ENCODE data around the gene TMEM120B. TPM values are rescaled to one million over a fixed set of nuclear protein-coding genes. Genes with fewer than 3 reads are reported as not detected.

The TMEM120B gene
- total RNA-seq, 2 donors from 2014 or later: 7.3 to 8.8 TPM

DNA sequence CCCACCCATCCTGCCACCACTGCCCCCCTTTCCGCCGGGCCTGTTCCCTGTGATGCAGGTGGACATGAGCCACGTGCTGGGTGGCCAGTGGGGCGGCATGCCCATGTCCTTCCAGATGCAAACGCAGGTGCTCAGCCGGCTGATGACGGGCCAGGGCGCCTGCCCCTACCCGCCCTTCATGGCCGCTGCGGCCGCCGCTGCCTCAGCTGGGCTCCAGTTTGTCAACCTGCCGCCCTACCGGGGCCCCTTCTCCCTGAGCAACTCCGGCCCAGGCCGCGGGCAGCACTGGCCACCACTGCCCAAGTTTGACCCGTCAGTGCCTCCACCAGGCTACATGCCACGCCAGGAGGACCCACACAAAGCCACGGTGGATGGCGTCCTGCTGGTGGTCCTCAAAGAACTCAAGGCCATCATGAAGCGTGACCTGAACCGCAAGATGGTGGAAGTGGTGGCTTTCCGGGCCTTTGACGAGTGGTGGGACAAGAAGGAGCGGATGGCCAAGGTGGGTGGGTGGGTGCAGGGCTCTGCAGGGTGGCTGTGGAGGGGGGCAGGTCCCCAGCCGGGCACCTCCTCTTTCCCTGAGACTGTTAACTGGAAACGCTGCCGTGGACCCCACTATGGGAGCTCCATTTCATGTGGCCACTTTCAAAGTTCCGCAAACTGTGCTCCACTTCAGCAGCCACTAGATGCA is 102.0 kb downstream of the TMEM120B start:
- Histone ChIP-seq H3K36me3 (peaks cover 55% of the 10 kb centered on the region), H3K9me3 (no peaks in the 10 kb centered on the region), H3K27ac (no peak overlapping the region), H3K4me1 (ENCODE audit: control insufficient read depth in 1 of 2, low read depth in 2 of 2) (peaks cover 18 to 39% of the 10 kb centered on the region in 2 donors), H3K27me3 (replicated peaks; ENCODE audit: insufficient read depth) (no peaks in the 10 kb centered on the region), H3K4me3 (no peak overlapping the region)
- ATAC-seq (ENCODE audit: insufficient number of reproducible peaks, low FRiP score, low read depth) (no peak), DNase-seq (ENCODE audit: low spot score) (no peak)
- TF ChIP-seq, protein P1, sequence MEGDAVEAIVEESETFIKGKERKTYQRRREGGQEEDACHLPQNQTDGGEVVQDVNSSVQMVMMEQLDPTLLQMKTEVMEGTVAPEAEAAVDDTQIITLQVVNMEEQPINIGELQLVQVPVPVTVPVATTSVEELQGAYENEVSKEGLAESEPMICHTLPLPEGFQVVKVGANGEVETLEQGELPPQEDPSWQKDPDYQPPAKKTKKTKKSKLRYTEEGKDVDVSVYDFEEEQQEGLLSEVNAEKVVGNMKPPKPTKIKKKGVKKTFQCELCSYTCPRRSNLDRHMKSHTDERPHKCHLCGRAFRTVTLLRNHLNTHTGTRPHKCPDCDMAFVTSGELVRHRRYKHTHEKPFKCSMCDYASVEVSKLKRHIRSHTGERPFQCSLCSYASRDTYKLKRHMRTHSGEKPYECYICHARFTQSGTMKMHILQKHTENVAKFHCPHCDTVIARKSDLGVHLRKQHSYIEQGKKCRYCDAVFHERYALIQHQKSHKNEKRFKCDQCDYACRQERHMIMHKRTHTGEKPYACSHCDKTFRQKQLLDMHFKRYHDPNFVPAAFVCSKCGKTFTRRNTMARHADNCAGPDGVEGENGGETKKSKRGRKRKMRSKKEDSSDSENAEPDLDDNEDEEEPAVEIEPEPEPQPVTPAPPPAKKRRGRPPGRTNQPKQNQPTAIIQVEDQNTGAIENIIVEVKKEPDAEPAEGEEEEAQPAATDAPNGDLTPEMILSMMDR (IDR thresholded peaks at IDR 0.05): no peak

DNA sequence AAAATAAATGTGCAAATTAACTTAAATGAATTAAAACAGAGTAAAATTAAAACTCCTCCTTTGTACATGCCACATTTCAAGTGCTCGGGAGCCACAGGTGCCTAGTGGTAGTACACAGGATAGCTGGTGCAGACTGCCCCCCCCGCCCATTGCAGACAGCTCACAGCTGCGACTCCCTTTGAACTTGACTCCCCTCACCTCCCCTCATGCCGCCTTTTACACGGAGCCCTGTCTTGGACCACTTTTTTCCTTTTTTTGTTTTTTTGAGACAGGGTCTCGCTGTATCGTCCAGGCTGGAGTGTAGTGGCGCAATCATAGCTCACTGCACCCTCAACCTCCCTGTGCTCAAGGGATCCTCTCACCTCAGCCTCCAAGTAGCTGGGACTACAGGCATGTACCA is 102.7 kb downstream of the TMEM120B start:
- TF ChIP-seq, protein P1 (IDR thresholded peaks at IDR 0.05): no peak
- H3K4me1 ChIP-seq (ENCODE audit: control insufficient read depth in 1 of 2, low read depth in 2 of 2): peaks cover 18 to 33% of the 10 kb centered on the region in 2 donors
- no peaks in the 10 kb centered on the region for H3K9me3 ChIP-seq
- no peak overlapping the region for H3K4me3 ChIP-seq
- no peak overlapping the region for H3K27ac ChIP-seq
- peaks cover 55% of the 10 kb centered on the region for H3K36me3 ChIP-seq
- H3K27me3 ChIP-seq (replicated peaks; ENCODE audit: insufficient read depth): no peaks in the 10 kb centered on the region
- no peak for DNase-seq (ENCODE audit: low spot score)
- ATAC-seq (ENCODE audit: insufficient number of reproducible peaks, low FRiP score, low read depth): no peak

DNA sequence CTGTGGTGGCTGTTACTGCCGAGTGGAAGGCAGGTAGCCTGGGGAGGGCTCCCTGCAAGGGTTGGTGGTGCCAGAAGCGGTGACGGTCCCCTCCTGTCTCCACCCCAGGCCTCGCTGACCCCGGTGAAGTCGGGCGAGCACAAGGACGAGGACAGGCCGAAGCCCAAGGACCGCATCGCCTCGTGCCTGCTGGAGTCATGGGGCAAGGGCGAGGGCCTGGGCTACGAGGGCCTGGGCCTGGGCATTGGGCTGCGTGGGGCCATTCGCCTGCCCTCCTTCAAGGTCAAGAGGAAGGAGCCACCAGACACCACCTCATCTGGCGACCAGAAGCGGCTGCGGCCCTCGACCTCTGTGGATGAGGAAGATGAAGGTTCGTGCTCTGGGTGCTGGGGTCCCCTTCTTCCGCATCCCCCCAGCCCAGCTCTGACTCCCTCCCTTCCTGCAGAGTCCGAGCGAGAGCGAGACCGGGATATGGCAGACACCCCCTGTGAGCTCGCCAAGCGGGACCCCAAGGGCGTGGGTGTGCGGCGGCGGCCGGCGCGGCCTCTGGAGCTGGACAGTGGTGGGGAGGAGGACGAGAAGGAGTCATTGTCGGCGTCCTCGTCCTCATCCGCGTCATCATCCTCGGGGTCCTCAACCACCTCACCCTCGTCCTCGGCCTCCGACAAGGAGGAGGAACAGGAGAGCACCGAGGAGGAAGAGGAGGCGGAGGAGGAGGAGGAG is 104.5 kb downstream of the TMEM120B start:
- peaks cover 7 to 17% of the 10 kb centered on the region in 2 donors for H3K4me1 ChIP-seq (ENCODE audit: control insufficient read depth in 1 of 2, low read depth in 2 of 2)
- DNase-seq (ENCODE audit: low spot score) (no peak), ATAC-seq (ENCODE audit: insufficient number of reproducible peaks, low FRiP score, low read depth) (no peak)
- no peaks in the 10 kb centered on the region for H3K27me3 ChIP-seq (replicated peaks; ENCODE audit: insufficient read depth)
- no peaks in the 10 kb centered on the region for H3K9me3 ChIP-seq
- TF ChIP-seq, protein P1 (IDR thresholded peaks at IDR 0.05): no peak
- H3K27ac ChIP-seq: no peak overlapping the region
- peaks cover 57% of the 10 kb centered on the region for H3K36me3 ChIP-seq
- H3K4me3 ChIP-seq: no peak overlapping the region

DNA sequence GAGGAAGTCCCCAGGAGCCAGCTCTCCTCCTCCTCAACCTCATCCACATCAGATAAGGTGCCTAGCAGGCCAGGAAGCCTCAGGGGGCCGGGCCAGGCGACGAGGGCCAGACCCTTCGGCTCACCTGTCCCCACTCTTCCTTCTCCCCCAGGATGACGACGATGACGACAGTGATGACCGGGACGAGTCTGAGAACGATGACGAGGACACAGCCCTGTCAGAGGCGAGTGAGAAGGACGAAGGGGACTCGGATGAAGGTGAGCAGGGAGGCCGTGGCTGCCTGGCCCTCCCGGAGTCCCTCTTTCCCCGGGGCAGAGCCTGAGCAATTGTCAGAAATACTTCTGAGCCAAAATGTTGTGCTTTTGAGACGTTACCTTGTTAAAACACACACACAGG is 105.1 kb downstream of the TMEM120B start:
- Histone ChIP-seq H3K4me1 (ENCODE audit: control insufficient read depth in 1 of 2, low read depth in 2 of 2) (peaks cover 7 to 11% of the 10 kb centered on the region in 2 donors), H3K27me3 (replicated peaks; ENCODE audit: insufficient read depth) (no peaks in the 10 kb centered on the region), H3K4me3 (no peak overlapping the region), H3K36me3 (peaks cover 63% of the 10 kb centered on the region), H3K9me3 (no peaks in the 10 kb centered on the region), H3K27ac (no peak overlapping the region)
- TF ChIP-seq, protein P1 (IDR thresholded peaks at IDR 0.05): no peak
- ATAC-seq (ENCODE audit: insufficient number of reproducible peaks, low FRiP score, low read depth) (no peak), DNase-seq (ENCODE audit: low spot score) (no peak)

DNA sequence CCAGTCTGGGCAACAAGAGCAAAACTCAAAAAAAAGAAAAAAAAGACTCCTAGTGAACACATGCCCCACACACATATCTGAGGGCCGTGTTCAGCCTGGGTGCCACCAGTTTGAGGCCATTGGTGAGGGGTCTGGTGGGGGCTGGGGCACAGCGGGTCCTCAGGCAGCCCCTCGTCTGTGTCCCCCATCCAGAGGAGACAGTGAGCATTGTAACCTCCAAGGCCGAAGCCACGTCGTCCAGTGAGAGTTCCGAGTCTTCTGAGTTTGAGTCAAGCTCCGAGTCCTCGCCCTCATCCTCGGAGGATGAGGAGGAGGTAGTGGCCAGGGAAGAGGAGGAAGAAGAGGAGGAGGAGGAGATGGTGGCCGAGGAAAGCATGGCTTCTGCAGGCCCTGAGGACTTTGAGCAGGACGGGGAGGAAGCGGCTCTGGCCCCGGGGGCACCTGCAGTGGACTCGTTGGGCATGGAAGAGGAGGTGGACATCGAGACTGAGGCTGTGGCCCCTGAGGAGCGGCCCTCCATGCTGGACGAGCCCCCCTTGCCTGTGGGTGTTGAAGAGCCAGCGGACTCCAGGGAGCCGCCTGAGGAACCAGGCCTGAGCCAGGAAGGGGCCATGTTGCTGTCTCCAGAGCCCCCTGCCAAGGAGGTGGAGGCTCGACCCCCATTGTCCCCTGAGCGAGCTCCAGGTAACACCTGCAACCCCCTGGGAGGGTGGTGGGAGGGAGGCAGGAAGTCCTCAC is 106.8 kb downstream of the TMEM120B start:
- Histone ChIP-seq H3K4me1 (ENCODE audit: control insufficient read depth in 1 of 2, low read depth in 2 of 2) (no peaks in the 10 kb centered on the region), H3K4me3 (no peak overlapping the region), H3K36me3 (peaks cover 68% of the 10 kb centered on the region), H3K27me3 (replicated peaks; ENCODE audit: insufficient read depth) (no peaks in the 10 kb centered on the region), H3K27ac (no peak overlapping the region), H3K9me3 (no peaks in the 10 kb centered on the region)
- ATAC-seq (ENCODE audit: insufficient number of reproducible peaks, low FRiP score, low read depth): no peak
- no peak for DNase-seq (ENCODE audit: low spot score)
- TF ChIP-seq, protein P1 (IDR thresholded peaks at IDR 0.05): no peak

All from thoracic aorta (tissue), 2 donors.